ENCODE measurements around the gene MEIS1.

- TF ChIP-seq CTCF (IDR thresholded peaks at IDR 0.05; ENCODE audit: low read depth, low read length, poor library complexity, severe bottlenecking) (no peak), EZH2phosphoT487 (IDR thresholded peaks at IDR 0.05; ENCODE audit: borderline replicate concordance, low read length) (no peak)
Measured at GRCh38 chr2:66550826-66551225, 115.9 kb downstream of the MEIS1 start.
